Gastrocnemius medialis (tissue), 4 donors: ENCODE data around the gene RASSF5.

Experiments
- CTCF ChIP-seq, 5 experiments: fragments of 450-650 bp in 3 of 5; fragments of 200-600 bp in 2 of 5; sonication (generic) in 2 of 5; IDR thresholded peaks in 4 of 5; conservative IDR thresholded peaks in 1 of 5; 1 replicate in 4 of 5; 2 replicates in 1 of 5; pipeline ENCODE4 v1.5.1; 2016 to 2019; ENCODE audit warnings: antibody characterized with exemption in 5 of 5, mild to moderate bottlenecking in 3 of 5, moderate library complexity in 3 of 5
- POLR2A ChIP-seq, 2 donors: fragments of 450-650 bp; IDR thresholded peaks; one replicate each; pipeline ENCODE4 v1.6.1; 2017; ENCODE audit warnings: antibody characterized with exemption in 2 of 2, mild to moderate bottlenecking in 2 of 2, moderate library complexity in 2 of 2

GRCh38 chr1:206590025-206590758 is 82.9 kb downstream of the RASSF5 start:
- TF ChIP-seq CTCF (IDR thresholded peaks at IDR 0.05 in 4 of 5, conservative IDR thresholded peaks at IDR 0.05 in 1 of 5) (no peak), POLR2A (IDR thresholded peaks at IDR 0.05) (no peak)
